KMS-11 (cell line): Measurements from ENCODE around the gene EDIL3.
A peak's percentile ranks its signal among the peaks of the same experiment; 100 is the strongest.

ENCODE experiments used
- H2AFZ ChIP-seq: fragments of 200-600 bp; sonication (generic); 2 replicates; pipeline ENCODE4 v1.6.1; 2016; ENCODE audit warnings: antibody characterized with exemption, mixed run types, low read depth
- H3K27ac ChIP-seq: fragments of 200-600 bp; sonication (generic); 2 replicates; pipeline ENCODE4 v1.6.1; 2016; ENCODE audit warnings: mild to moderate bottlenecking, mixed run types
- H3K27me3 ChIP-seq: fragments of 200-600 bp; sonication (generic); 2 replicates; pipeline ENCODE4 v1.6.1; 2017; ENCODE audit warnings: mild to moderate bottlenecking, low read depth, mixed run types, moderate library complexity; ENCODE audit not compliant: insufficient read depth
- H3K36me3 ChIP-seq: fragments of 200-600 bp; sonication (generic); 2 replicates; pipeline ENCODE4 v1.6.1; 2017; ENCODE audit warnings: mild to moderate bottlenecking, mixed run types; ENCODE audit not compliant: insufficient read depth
- H3K4me1 ChIP-seq: fragments of 200-600 bp; sonication (generic); 2 replicates; pipeline ENCODE4 v1.6.1; 2016; ENCODE audit warnings: mild to moderate bottlenecking, low read depth, mixed run types; ENCODE audit not compliant: poor library complexity, severe bottlenecking
- H3K4me2 ChIP-seq: fragments of 200-600 bp; sonication (generic); 2 replicates; pipeline ENCODE4 v1.7.0; 2016; ENCODE audit warnings: mild to moderate bottlenecking, mixed run types
- H3K4me3 ChIP-seq: fragments of 200-600 bp; sonication (generic); IDR thresholded peaks from 2 replicates; pipeline ENCODE4 v1.6.1; 2017; ENCODE audit warnings: low read depth, low read length, mixed read lengths; ENCODE audit not compliant: insufficient read depth
- H3K79me2 ChIP-seq: fragments of 200-600 bp; sonication (generic); 2 replicates; pipeline ENCODE4 v1.6.1; 2016; ENCODE audit warnings: low read depth, mixed run types; ENCODE audit not compliant: insufficient read depth
- H3K9ac ChIP-seq: fragments of 200-600 bp; sonication (generic); 2 replicates; pipeline ENCODE4 v1.6.1; 2016; ENCODE audit warnings: mild to moderate bottlenecking, mixed run types
- H4K20me1 ChIP-seq: fragments of 200-600 bp; sonication (generic); 2 replicates; pipeline ENCODE4 v1.6.1; 2016; ENCODE audit warnings: mild to moderate bottlenecking, mixed run types; ENCODE audit not compliant: insufficient read depth
- CTCF ChIP-seq: fragments of 200-600 bp; sonication (generic); conservative IDR thresholded peaks from 2 replicates; pipeline ENCODE4 v1.6.1; 2017; ENCODE audit warnings: low read depth, mild to moderate bottlenecking, antibody characterized with exemption, low read length, moderate library complexity, mixed read lengths

The EDIL3 gene

DNA sequence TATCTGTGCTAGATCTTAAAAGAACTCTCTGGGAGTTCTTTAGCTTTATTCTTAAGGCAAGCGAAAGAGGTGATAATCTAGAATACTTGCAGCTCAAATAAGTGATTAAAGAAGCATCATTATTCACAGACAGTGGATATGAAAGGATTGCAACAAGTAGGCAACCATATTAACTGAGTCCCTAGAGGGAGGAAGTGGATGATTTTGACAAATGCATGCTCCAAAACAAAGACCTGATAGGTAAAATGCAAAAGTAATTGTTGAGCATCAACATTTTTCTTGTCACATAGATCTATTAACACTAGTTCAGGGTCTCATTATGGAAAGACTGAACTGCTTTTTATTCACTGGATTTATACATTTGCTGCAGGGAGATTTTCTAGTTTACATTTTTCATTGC is 109.1 kb downstream of the EDIL3 start:
- no peaks in the 10 kb centered on the region for H4K20me1 ChIP-seq
- H3K27me3 ChIP-seq, result no peaks in the 10 kb centered on the region
- H3K79me2 ChIP-seq, result no peaks in the 10 kb centered on the region
- no peaks in the 10 kb centered on the region for H3K4me1 ChIP-seq
- no peak overlapping the region for H3K4me2 ChIP-seq
- H3K9ac ChIP-seq, result no peak overlapping the region
- no peak overlapping the region for H3K4me3 ChIP-seq
- no peaks in the 10 kb centered on the region for H3K36me3 ChIP-seq
- H2AFZ ChIP-seq, result no peak overlapping the region
- H3K27ac ChIP-seq, result no peak overlapping the region
- TF ChIP-seq CTCF, result no peak

- no peaks in the 10 kb centered on the region for H3K27me3 ChIP-seq
- TF ChIP-seq CTCF, result peak; percentile 70
- no peaks in the 10 kb centered on the region for H3K79me2 ChIP-seq
- no peak overlapping the region for H3K4me2 ChIP-seq
- no peaks in the 10 kb centered on the region for H4K20me1 ChIP-seq
- no peaks in the 10 kb centered on the region for H3K36me3 ChIP-seq
- H2AFZ ChIP-seq, result no peak overlapping the region
- H3K4me3 ChIP-seq, result no peak overlapping the region
- no peaks in the 10 kb centered on the region for H3K4me1 ChIP-seq
- no peak overlapping the region for H3K9ac ChIP-seq
- H3K27ac ChIP-seq, result no peak overlapping the region
Measured at GRCh38 chr5:84274585-84275468, 109.9 kb downstream of the EDIL3 start.

DNA sequence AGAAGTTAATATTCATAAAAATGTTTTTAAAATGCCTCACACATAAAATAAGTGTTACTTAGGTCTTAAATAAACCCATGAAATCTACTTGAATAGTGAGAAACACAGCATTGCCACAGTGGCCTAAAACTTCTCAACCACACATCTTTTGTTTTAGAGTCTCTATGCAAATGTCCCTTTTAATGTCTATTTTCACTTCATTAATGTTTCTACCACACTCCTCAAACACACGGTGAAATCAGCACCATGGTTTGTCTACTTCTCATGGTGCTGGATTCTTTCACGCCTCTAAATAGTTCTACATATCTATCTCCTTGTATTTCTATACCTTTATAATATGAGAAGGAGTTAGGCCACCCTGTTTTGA is 111.2 kb downstream of the EDIL3 start:
- Histone ChIP-seq H3K4me3 (no peak overlapping the region), H3K9ac (no peak overlapping the region), H3K79me2 (no peaks in the 10 kb centered on the region), H3K4me2 (no peak overlapping the region), H3K27ac (no peak overlapping the region), H3K36me3 (no peaks in the 10 kb centered on the region), H4K20me1 (no peaks in the 10 kb centered on the region), H3K27me3 (no peaks in the 10 kb centered on the region), H3K4me1 (no peaks in the 10 kb centered on the region), H2AFZ (no peak overlapping the region)
- no peak for TF ChIP-seq CTCF

GRCh38 chr5:84272771-84273516 is 111.7 kb downstream of the EDIL3 start:
- Histone ChIP-seq H3K27ac (no peak overlapping the region), H4K20me1 (no peaks in the 10 kb centered on the region), H3K79me2 (no peaks in the 10 kb centered on the region), H3K27me3 (no peaks in the 10 kb centered on the region), H3K4me1 (no peaks in the 10 kb centered on the region), H2AFZ (no peak overlapping the region), H3K4me3 (no peak overlapping the region), H3K4me2 (no peak overlapping the region), H3K36me3 (no peaks in the 10 kb centered on the region), H3K9ac (no peak overlapping the region)
- TF ChIP-seq CTCF, result no peak
